GM19193 (cell line): ENCODE results near the gene NFAM1.

Source experiments
- POLR2A ChIP-seq: IDR thresholded peaks from 4 replicates; pipeline ENCODE4 v1.6.1; 2011; ENCODE audit not compliant: insufficient read depth, insufficient read length; ENCODE audit errors: extremely low read depth

NFAM1 gene

GRCh38 chr22:42446151-42446550 lies 13.9 kb upstream of the NFAM1 start:
- TF ChIP-seq POLR2A, result no peak

GRCh38 chr22:42444077-42444904 lies 12.1 kb upstream of the NFAM1 start:
- peak; percentile 52 for TF ChIP-seq POLR2A

GRCh38 chr22:42443240-42444076 lies 11.3 kb upstream of the NFAM1 start:
- no peak for TF ChIP-seq POLR2A

GRCh38 chr22:42442748-42443147 lies 10.5 kb upstream of the NFAM1 start:
- TF ChIP-seq POLR2A, result no peak

GRCh38 chr22:42440728-42441127 lies 8.5 kb upstream of the NFAM1 start:
- TF ChIP-seq POLR2A, result no peak

GRCh38 chr22:42439821-42440674 lies 7.8 kb upstream of the NFAM1 start:
- no peak for TF ChIP-seq POLR2A

- TF ChIP-seq POLR2A, result no peak
These were observed 6.9 kb upstream of the NFAM1 start for GRCh38 chr22:42439021-42439567.

- no peak for TF ChIP-seq POLR2A
These were observed 6.1 kb upstream of the NFAM1 start for GRCh38 chr22:42438293-42438650.

GRCh38 chr22:42437488-42438292 lies 5.5 kb upstream of the NFAM1 start:
- peak; percentile 58 for TF ChIP-seq POLR2A

GRCh38 chr22:42436404-42436803 lies 4.2 kb upstream of the NFAM1 start:
- no peak for TF ChIP-seq POLR2A

GRCh38 chr22:42434748-42435425 lies 2.7 kb upstream of the NFAM1 start:
- TF ChIP-seq POLR2A, result no peak

- no peak for TF ChIP-seq POLR2A
These were observed 1.8 kb upstream of the NFAM1 start for GRCh38 chr22:42433754-42434682.
